DOHH2 (cell line): ENCODE results near the gene NUDT14.

Experiments
- H3F3A ChIP-seq: fragments of 200-600 bp; sonication (generic), shearing (Covaris generic); 2 replicates; pipeline ENCODE4 v1.6.0; 2016; ENCODE audit warnings: antibody characterized with exemption, mild to moderate bottlenecking; ENCODE audit not compliant: control insufficient read depth, insufficient read depth
- H3K27ac ChIP-seq: fragments of 200-600 bp; sonication (generic); 2 replicates; pipeline ENCODE4 v1.5.1; 2014; ENCODE audit warnings: low read depth, mild to moderate bottlenecking, low read length, moderate library complexity
- H3K27me3 ChIP-seq: fragments of 200-600 bp; sonication (generic); 2 replicates; pipeline ENCODE4 v1.6.1; 2014; ENCODE audit warnings: mild to moderate bottlenecking, low read length, mixed read lengths; ENCODE audit not compliant: control insufficient read depth
- H3K36me3 ChIP-seq: fragments of 200-600 bp; sonication (generic); 2 replicates; pipeline ENCODE4 v1.6.1; 2014; ENCODE audit warnings: mild to moderate bottlenecking, low read length, moderate library complexity, mixed read lengths; ENCODE audit not compliant: control insufficient read depth
- H3K4me1 ChIP-seq: fragments of 200-600 bp; sonication (generic); 2 replicates; pipeline ENCODE4 v1.6.1; 2014; ENCODE audit warnings: mild to moderate bottlenecking, low read length, mixed read lengths; ENCODE audit not compliant: control insufficient read depth
- H3K4me2 ChIP-seq: fragments of 200-600 bp; sonication (generic); 2 replicates; pipeline ENCODE4 v1.6.0; 2014; ENCODE audit warnings: mild to moderate bottlenecking, low read length, moderate library complexity
- H3K4me3 ChIP-seq: fragments of 200-600 bp; sonication (generic); 2 replicates; pipeline ENCODE4 v1.5.1; 2014; ENCODE audit warnings: mild to moderate bottlenecking, low read length, mixed read lengths
- H3K79me2 ChIP-seq: fragments of 200-600 bp; sonication (generic); 2 replicates; pipeline ENCODE4 v1.6.1; 2014; ENCODE audit warnings: mild to moderate bottlenecking, low read length, mixed read lengths; ENCODE audit not compliant: control insufficient read depth
- H3K9me2 ChIP-seq: fragments of 200-600 bp; sonication (generic); replicated peaks from 2 replicates; pipeline ENCODE4 v1.6.1; 2014; ENCODE audit warnings: mild to moderate bottlenecking, low read length, mixed read lengths; ENCODE audit not compliant: control insufficient read depth
- H3K9me3 ChIP-seq: fragments of 200-600 bp; sonication (generic); 2 replicates; pipeline ENCODE4 v1.6.1; 2014; ENCODE audit warnings: antibody characterized with exemption, low read length, mixed read lengths; ENCODE audit not compliant: control insufficient read depth, insufficient read depth
- H4K20me1 ChIP-seq: fragments of 200-600 bp; sonication (generic); 2 replicates; pipeline ENCODE4 v1.6.0; 2014; ENCODE audit warnings: low read depth, mild to moderate bottlenecking, antibody characterized with exemption, low read length, moderate library complexity; ENCODE audit not compliant: control insufficient read depth, insufficient read depth
- EZH2phosphoT487 ChIP-seq: fragments of 200-600 bp; sonication (generic); IDR thresholded peaks from 2 replicates; pipeline ENCODE4 v1.6.1; 2017; ENCODE audit warnings: borderline replicate concordance, mild to moderate bottlenecking, antibody characterized with exemption, low read length, moderate library complexity, mixed read lengths
- TF ChIP-seq, protein P1 (sequence below): fragments of 200-600 bp; sonication (generic); IDR thresholded peaks from one replicate; pipeline ENCODE4 v1.5.1; 2014; ENCODE audit warnings: antibody characterized with exemption, mild to moderate bottlenecking, low read depth, low read length; ENCODE audit not compliant: poor library complexity, severe bottlenecking

Gene NUDT14

GRCh38 chr14:105210266-105211025 lies 29.3 kb upstream of the NUDT14 start:
- H3K4me2 ChIP-seq: no peak overlapping the region
- H4K20me1 ChIP-seq: no peaks in the 10 kb centered on the region
- no peaks in the 10 kb centered on the region for H3K4me1 ChIP-seq
- H3K9me3 ChIP-seq: no peaks in the 10 kb centered on the region
- H3K27ac ChIP-seq: no peak overlapping the region
- no peaks in the 10 kb centered on the region for H3K27me3 ChIP-seq
- H3K79me2 ChIP-seq: no peaks in the 10 kb centered on the region
- H3K36me3 ChIP-seq: no peaks in the 10 kb centered on the region
- H3K9me2 ChIP-seq: no peaks in the 10 kb centered on the region
- no peaks in the 10 kb centered on the region for H3F3A ChIP-seq
- TF ChIP-seq EZH2phosphoT487: no peak
- TF ChIP-seq, protein P1, sequence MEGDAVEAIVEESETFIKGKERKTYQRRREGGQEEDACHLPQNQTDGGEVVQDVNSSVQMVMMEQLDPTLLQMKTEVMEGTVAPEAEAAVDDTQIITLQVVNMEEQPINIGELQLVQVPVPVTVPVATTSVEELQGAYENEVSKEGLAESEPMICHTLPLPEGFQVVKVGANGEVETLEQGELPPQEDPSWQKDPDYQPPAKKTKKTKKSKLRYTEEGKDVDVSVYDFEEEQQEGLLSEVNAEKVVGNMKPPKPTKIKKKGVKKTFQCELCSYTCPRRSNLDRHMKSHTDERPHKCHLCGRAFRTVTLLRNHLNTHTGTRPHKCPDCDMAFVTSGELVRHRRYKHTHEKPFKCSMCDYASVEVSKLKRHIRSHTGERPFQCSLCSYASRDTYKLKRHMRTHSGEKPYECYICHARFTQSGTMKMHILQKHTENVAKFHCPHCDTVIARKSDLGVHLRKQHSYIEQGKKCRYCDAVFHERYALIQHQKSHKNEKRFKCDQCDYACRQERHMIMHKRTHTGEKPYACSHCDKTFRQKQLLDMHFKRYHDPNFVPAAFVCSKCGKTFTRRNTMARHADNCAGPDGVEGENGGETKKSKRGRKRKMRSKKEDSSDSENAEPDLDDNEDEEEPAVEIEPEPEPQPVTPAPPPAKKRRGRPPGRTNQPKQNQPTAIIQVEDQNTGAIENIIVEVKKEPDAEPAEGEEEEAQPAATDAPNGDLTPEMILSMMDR: no peak
- H3K4me3 ChIP-seq: no peak overlapping the region

DNA sequence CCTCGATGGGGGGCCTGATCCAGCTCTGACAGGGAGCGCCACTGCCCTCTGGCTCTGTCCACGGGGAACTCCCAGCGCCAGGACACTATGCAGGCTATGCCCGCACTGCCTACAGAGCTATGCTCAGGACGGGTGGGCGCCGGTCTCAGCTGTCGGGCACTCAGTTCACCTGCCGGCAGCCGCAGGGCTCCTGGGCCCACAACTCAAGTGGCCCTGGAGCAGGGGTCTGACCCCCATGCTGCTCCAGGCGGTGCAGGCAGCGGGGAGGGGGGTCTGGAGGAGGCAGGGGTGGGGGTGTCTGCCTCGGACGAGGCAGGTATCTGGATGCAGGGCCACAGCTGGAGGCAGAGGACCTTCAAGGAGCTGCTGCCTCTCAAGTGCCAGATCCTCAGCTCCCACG lies 28.5 kb upstream of the NUDT14 start:
- Histone ChIP-seq H3K4me1 (no peaks in the 10 kb centered on the region), H3K27me3 (no peaks in the 10 kb centered on the region), H3K79me2 (no peaks in the 10 kb centered on the region), H3F3A (no peaks in the 10 kb centered on the region), H4K20me1 (no peaks in the 10 kb centered on the region), H3K27ac (no peak overlapping the region), H3K9me3 (no peaks in the 10 kb centered on the region), H3K36me3 (no peaks in the 10 kb centered on the region), H3K9me2 (no peaks in the 10 kb centered on the region), H3K4me2 (no peak overlapping the region), H3K4me3 (no peak overlapping the region)
- TF ChIP-seq, protein P1: no peak
- no peak for TF ChIP-seq EZH2phosphoT487

- Histone ChIP-seq H3K36me3 (no peaks in the 10 kb centered on the region), H3K27me3 (no peaks in the 10 kb centered on the region), H4K20me1 (no peaks in the 10 kb centered on the region), H3K79me2 (no peaks in the 10 kb centered on the region), H3K4me3 (no peak overlapping the region), H3K4me2 (no peak overlapping the region), H3K9me3 (no peaks in the 10 kb centered on the region), H3F3A (no peaks in the 10 kb centered on the region), H3K9me2 (no peaks in the 10 kb centered on the region), H3K4me1 (no peaks in the 10 kb centered on the region), H3K27ac (no peak overlapping the region)
- TF ChIP-seq, protein P1: no peak
- TF ChIP-seq EZH2phosphoT487: no peak
These were observed 28.0 kb upstream of the NUDT14 start for GRCh38 chr14:105209091-105209490.
